HG03575 (cell line): ENCODE measurements around the gene ALG1.
"Not testable (repeated sequence)": the region's sequence is repeated elsewhere in the genome, so short reads cannot be mapped to it uniquely, and the experiment has no call there.

ENCODE experiments used
- ATAC-seq: cut with Tn5 transposase; IDR thresholded peaks from one replicate; pipeline ENCODE4 v1.9.1; 2021; ENCODE audit not compliant: unreplicated experiment, insufficient number of reproducible peaks, low FRiP score; ENCODE audit errors: extremely low read depth

Gene ALG1

DNA sequence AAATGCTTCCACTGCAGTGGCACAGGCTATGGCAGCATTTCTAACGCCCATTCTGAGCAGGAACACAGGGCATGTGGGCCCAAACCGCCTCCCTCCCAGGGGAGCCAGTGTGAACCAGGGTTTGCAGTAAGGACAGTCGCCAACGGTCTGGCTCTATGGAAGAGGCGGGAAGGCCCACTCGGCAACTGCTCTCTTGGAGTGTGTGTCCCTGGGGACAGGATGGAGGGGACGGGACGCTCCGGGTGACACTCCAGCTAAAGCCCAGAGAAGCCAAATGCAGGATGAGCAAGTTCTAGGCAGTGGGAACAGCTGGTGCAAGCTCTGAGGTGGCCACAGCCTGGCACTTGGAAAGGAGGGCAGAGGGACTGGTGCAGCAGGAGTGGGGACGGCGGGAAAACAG is 22.1 kb downstream of the ALG1 start:
- not testable (repeated sequence) for ATAC-seq

DNA sequence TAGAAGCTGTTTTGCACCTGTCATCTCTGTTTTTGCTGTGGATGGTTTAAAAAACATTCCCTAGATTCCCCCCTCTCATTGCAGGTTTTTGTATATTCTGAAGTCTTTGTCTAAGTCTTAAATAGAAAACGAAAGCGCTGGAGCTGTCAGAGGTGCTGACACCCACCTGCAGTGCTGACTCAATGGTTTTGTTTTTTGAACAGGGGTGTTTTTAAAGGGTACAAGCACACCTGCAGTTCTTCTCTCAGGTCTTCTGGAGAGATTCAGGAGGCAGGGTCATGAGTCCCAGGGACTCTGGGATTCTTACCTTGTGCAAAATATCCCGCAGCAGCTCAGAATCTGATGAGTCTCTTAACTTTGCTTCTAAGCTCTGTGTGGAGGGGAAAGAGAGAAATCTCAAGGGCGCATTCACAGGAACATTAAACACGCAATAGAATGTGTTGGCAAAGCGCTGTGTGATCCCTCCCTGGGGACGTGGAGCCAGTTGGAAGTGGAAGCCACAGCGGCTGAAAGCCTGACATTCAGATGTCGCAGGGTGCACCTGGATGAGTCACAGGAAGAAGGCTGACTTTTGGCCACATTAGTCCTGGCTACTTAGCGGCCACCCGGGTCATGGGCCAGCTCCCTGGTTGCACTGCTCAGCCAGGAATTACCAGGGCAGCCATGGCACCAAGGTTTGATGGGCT is 23.6 kb downstream of the ALG1 start:
- not testable (repeated sequence) for ATAC-seq

DNA sequence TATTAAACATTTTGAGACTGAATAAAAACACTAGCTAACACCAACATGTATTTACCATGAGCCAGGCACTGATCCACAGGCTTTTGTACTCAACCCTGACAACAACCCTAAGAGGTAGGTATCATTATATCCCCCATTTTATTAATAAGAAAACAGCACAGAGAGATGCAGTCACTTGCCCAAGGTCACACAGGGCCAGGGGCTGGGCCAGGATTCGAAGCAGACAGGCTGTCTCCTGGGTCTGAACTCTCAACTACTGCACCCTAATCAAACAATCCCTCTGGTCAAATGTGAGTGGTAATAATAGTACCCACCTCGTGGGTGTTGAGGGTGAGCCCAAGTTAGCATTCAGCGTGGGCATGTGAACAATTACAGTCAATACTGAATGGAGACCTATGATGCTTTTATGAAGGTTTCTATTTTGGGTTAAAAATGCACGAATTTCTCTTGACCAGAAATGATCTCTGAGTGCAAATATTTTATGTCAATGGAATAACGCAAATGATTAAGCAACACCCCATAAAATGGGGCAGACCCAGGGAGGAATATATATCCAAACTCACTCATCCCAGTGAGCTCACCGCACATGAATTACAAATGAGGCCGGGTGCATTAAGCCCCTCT is 24.9 kb downstream of the ALG1 start:
- ATAC-seq = not testable (repeated sequence)

DNA sequence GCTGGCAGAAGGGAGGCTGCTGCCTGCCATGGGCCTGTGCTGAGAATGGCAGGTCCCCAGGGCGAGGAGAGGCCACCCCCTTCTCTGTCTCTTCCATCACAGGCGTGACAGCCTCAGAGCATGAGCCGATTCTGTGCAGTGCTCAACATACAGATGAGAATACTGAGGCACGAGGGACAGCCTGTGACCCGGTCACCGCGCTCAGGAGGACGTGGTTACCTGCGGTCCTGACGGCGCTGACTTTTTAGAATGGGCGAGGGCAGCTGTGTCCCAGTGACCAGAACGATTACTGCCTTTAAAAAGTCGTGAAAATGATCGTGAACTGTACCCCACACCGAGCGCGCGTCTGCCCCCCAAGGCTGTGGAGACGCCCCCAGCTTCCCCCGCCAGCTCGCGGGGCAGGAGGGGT is 25.4 kb downstream of the ALG1 start:
- not testable (repeated sequence) for ATAC-seq

DNA sequence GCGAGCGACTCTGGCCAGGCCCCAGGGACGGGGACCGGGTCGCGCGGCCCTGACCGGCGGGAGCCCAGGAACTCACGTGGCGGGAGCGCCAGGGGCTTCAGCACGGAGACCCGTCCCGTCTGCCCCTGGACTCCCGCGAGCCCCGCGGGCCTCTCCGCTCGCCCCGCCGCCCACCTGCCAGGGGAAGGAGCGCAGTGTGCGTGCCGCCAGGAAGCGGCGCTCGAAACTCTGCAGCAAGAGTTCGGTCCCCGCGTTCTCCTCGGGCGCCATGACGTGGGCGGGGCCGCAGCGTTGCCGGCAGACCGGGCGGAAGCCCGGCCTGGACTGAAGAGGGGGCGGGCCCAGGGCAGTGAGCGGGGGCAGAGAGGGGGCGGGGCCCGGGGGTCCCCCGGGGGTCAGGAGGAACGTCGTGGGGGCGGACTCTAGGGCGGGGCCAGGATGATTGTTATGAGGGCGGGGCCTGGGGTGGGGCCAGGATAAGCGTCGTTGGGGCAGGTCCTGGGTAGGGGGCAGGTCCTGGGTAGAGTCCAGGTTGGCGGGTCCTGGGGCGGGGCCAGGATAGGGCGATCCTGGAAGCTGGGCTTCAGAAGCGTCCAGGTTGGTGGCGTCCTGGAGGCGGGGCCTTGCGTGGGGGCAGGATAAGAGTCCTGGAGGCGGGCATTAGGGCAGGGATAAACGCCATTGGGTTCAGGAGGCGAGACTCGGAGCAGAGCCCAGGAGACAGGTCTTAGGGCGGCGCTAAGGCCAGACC is 26.0 kb downstream of the ALG1 start, which contains the start of gene EEF2KMT:
TSS of gene EEF2KMT (minus strand) at position 326 of the 751 bp plus-strand sequence. CDS start at position 270, 56 bp downstream.
- ATAC-seq = not testable (repeated sequence)

DNA sequence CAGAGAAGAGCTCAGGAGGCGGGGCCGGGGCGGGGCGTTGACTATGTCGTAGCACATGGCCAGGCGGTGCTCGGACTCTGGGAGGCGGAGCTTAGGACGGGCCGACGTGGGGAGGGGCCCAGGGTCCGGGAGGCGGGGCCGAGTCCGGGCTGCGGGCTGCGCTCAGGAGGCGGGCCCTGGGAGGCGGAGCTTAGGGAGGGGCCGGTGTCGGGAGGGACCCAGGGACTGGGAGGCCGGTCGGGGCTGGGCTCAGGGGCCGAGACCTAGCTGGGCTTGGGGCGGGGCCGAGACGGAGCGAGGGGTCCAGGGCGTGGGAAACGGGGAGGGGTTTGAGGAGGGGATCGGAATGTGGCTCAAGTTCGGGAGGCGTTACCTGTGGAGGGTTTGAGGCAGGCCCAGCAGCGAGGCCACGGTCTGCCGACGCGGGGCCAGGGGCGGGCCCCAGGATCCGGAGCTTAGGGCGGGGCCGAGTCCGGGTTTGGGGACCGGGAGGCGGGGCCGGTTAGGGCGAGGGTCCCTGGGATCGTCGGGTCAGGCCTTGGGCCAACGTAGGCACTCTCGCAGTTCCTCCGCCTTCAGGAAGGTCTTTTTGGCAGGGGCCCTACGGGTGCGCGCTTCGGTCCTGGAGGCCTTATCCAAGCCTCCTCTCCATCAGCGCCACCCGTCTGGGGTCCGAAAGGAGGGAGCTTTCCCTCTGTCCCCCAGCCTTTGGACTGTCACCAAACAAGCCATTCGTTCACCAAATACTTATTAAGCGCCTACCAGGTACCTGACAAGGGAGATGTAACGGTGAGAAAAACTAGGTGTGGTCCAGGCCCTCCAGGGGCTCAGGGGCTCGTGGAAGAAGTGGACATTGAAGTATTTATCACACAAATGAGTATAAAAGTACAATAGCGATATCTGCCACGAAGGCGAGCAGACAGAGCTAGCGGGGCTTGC is 26.8 kb downstream of the ALG1 start:
- peak; percentile 79 for ATAC-seq

DNA sequence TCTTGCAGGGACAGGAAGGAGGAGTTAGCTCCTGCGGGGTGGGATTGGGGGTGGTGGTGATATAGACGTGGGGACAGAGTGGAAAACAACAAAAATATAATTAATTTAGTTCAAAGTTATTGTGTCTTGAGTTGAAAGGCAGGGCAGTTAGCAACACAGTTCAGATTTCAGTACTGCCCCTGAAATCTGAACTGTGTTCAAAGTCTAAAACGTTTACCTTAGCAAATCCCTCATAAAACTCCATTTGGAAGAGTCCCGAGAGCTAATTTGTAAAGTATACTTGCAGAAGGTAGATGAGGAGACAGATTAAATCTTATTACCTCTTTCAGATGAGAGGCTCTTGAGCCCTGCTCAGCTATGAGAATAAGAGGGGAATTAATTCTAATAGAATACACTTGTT is 27.5 kb downstream of the ALG1 start:
- ATAC-seq = not testable (repeated sequence)

DNA sequence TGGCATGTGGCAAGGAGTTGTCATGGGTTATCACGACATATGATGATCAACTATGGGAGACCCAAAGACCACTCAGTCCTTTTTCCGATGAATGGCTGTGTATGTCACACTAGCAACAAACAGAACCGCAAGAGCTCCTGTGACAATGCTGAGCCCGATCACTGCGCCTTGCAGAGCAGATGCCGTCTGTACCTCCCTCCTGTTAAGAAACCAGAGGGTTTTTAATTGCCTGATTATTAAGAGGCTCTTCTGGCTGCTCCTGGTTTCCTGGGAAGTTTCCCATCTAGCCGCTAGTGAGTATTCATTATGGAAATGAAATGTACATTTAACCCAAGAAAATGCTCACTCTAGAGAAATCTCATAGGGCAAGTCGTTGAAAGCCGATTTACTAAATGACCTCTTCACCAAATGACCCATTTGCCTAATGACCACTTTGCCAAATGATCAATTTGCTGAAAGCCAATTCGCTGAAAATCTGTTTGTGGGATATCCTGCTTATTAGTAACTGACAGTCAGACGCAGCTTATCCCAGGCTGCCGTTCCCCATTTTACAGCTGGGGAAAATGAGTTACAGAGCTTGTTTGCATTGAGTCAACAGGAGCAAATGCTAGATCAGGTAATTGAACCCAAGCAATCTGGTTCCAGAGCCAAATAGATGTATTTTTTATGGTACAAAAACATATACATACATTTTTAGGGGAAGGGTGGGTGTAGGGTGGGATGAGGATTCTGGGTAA is 31.8 kb downstream of the ALG1 start:
- ATAC-seq = not testable (repeated sequence)

DNA sequence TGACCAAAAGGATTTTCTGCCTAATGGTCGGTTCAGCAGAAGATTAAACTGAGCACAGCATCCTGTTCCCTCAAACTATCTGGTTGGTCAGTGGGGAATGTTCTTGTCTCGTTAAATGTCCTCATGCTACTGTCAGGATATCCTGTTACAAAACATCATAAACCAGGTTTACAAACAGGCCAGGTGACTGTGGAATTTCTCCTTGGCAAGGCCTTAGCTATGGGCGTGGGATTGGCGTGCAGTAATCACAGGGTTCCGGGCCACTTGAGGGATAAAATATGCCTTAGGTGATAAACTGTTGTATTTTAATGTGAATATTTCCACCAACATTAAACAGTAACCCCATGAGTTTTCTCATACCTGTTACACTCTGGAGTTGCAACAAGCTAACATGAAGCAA is 33.4 kb downstream of the ALG1 start:
- not testable (repeated sequence) for ATAC-seq

DNA sequence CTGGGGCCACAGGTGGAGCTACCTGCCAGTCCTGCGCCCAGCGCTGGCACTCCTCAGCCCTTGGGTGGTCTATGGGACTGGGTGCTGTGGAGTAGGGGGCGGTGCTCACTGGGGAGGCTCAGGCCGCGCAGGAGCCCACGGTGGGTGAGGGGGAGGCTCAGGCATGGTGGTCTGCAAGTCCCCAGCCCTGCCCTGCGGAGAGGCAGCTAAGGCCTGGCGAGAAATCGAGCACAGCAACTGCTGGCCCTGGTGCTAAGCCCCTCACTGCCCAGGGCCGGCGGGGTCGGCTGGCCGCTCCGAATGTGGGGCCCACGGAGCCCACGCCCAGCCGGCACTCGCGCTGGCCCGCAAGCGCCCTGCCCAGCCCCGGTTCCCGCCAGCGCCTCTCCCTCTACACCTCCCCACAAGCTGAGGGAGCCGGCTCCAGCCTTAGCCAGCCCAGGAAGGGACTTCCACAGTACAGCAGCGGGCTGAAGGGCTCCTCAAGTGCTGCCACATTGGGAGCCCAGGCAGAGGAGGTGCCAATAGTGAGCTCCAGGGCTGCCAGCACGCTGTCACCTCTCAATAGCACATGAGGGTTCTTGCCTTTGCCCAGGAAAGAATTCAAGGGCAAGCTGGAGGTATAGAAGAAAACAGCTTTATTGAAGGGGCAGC is 37.0 kb downstream of the ALG1 start:
- no peak for ATAC-seq

DNA sequence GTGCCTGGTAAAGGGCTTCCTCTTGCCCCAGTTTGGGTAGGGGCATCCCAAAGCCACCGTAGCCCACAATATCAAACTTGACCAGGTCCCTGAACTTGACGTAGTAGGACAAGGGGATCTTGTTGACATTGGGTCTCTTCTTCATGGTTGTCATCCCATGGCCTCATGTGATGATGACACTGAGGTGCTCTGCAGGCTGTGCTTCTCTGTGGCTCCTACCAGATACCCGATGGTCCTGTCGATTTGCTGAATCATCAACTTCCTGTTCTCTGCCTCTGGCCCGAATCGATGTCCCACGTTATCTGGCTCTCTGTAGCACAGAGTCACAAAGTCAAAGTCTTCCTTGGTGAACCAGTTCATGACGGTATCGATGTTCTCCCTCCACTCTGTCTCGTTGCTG is 39.3 kb downstream of the ALG1 start:
- ATAC-seq = not testable (repeated sequence)

DNA sequence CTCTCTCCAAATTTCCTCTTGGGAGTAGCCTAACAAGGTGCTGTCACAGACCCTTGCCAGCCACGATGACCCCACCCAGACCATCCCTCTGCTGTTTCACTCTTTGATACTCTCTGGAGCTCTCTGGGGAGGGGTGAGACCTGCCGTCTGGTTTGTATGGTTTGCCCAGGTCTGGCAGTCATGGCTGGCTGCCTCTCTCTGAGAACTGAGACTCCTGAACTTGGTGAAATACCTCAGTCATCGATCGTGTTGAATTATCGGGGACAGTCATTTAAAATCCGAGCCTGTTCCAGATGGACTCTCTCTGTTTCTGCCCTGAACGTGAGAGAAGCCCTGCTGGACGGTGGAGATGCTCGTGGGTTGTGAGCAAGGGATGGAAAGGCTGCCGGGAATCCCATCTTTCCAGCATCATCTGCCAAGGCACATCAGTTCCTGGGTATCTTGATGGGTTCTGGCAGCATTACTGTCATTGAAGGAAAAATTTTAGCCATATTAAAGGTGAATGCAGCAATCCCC is 45.2 kb downstream of the ALG1 start:
- ATAC-seq = not testable (repeated sequence)

DNA sequence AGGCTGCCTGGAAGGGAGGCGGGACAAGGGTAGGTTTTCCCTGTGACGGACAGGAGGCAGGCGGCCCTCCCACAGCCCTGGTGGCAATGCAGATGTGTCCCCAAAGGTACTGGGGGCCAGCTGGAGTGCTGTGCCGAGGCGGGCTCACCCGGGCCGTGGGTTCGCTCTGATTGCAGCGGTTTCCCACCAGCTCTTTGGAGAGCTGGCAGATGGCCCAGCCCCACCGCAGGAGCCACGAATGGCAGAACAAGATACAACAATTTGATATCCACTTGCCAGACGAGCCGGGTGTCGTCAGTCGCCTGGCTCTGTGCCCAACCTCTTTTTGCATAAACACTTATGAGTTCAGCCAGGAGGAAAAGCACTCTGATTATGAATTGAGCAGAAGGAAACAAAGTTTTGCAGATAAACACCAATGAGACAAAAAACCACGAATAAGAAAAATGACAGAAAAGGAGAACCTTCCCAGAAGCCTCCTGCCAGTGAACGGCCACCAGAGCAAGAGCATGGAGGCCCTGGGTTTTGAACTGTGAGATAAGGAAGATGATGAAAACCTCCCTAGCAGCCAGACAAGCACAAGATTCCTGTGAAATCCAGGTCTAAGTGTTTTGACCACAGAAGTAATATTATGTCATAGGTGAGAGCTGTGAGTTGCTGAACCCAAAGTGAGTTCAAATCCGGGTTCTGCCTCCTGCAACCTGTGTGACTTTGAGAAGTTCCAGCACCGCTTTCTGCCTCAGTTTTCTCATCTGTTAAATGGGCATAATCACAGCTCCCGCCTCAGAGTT is 45.9 kb downstream of the ALG1 start:
- ATAC-seq = not testable (repeated sequence)

DNA sequence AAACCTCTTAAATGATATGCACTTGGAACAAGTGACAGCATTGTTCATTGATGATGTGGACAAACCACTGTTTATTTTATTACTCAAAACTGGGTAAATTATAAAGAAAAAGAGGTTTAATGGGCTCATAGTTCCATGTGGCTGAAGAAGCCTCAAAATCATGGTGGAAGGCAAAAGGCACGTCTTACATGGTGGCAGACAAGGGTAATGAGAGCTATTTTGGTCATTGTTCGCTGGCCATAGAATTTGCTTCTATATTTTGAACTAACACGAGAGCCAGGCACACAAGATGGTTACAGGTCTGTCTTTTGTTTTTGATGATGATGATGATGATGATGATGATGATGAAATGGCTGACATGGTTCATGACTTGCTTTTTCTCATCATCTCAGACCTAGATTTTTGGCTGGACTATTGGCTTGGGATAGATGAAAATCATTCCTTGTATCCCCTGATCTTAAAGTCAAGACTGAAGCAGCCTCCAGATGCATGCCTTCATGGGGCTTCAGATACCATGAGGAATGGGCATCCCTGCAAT is 59.9 kb downstream of the ALG1 start:
- not testable (repeated sequence) for ATAC-seq

DNA sequence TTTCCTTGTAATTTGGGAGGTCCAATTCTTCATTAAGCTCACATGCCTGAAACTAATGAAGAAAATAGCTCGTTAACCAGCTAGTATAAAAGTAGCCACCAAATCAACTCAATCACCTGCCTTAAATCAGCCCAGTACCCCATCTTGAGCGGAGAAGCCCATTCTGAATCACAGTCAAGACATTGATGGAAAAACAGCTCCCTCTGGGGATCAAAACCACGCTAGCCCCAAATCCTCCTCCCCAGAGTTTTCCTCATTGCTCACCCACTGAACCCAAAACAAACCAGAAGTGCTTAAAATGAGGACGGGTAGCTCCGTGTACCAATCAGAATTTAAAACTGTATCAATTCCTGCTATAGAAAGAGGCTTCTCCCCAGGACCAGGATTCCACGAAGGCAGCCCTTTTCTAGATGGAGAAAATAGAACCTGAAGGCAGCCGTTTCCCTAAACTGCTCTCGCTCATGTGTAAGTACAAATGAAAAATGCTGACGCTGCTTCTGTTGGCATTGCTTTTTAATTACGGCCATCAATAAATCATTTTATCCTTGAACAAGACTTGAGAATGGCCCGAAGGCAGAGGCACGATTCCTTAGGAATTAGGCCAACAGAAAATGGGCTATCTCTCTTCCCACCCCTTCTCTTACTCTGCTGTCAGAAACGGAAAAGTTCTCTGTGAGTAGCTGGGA is 61.4 kb downstream of the ALG1 start:
- ATAC-seq = not testable (repeated sequence)
